NCI-H1092 (cell line): ENCODE data around the gene CNGB1.
"Not testable (repeated sequence)": the region's sequence is repeated elsewhere in the genome, so short reads cannot be mapped to it uniquely, and the experiment has no call there.

ENCODE experiments used
- DNase-seq: peaks from one replicate; lab custom pipeline; 2025; lab: John Stamatoyannopoulos, UW

CNGB1 gene

GRCh38 chr16:57952909-57953308, 18.0 kb downstream of the CNGB1 start:
- DNase-seq, result no peak

GRCh38 chr16:57951204-57951960, 19.5 kb downstream of the CNGB1 start:
- DNase-seq, result no peak

GRCh38 chr16:57950382-57950781, 20.5 kb downstream of the CNGB1 start:
- no peak for DNase-seq

- DNase-seq, result no peak
These were observed 21.2 kb downstream of the CNGB1 start for GRCh38 chr16:57949595-57950238.

- no peak for DNase-seq
These were observed 21.9 kb downstream of the CNGB1 start for GRCh38 chr16:57949013-57949412.

- no peak for DNase-seq
These were observed 22.9 kb downstream of the CNGB1 start for GRCh38 chr16:57948027-57948426.

- DNase-seq, result no peak
These were observed 23.7 kb downstream of the CNGB1 start for GRCh38 chr16:57947261-57947660.

- peak; percentile 15 for DNase-seq
These were observed 24.6 kb downstream of the CNGB1 start for GRCh38 chr16:57946181-57946801.

- DNase-seq, result no peak
These were observed 25.2 kb downstream of the CNGB1 start for GRCh38 chr16:57945740-57946138.

- no peak for DNase-seq
These were observed 25.8 kb downstream of the CNGB1 start for GRCh38 chr16:57944970-57945739.

GRCh38 chr16:57943381-57943780, 27.5 kb downstream of the CNGB1 start:
- DNase-seq, result not testable (repeated sequence)

GRCh38 chr16:57941901-57942300, 29.0 kb downstream of the CNGB1 start:
- DNase-seq, result not testable (repeated sequence)

GRCh38 chr16:57941016-57941664, 29.8 kb downstream of the CNGB1 start:
- peak; percentile 62 for DNase-seq

GRCh38 chr16:57940382-57940966, 30.5 kb downstream of the CNGB1 start:
- DNase-seq, result no peak

GRCh38 chr16:57939872-57940224, 31.1 kb downstream of the CNGB1 start:
- DNase-seq, result no peak

- DNase-seq, result no peak
These were observed 31.7 kb downstream of the CNGB1 start for GRCh38 chr16:57938936-57939871.

- no peak for DNase-seq
These were observed 32.4 kb downstream of the CNGB1 start for GRCh38 chr16:57938484-57938883.

GRCh38 chr16:57937861-57938260, 33.1 kb downstream of the CNGB1 start:
- no peak for DNase-seq

- no peak for DNase-seq
These were observed 35.0 kb downstream of the CNGB1 start for GRCh38 chr16:57935904-57936303.

GRCh38 chr16:57930533-57930932, 40.4 kb downstream of the CNGB1 start:
- no peak for DNase-seq
